ENCODE results near the gene ZNF423. TPM values are rescaled to one million over a fixed set of nuclear protein-coding genes. Genes with fewer than 3 reads are reported as not detected.
A peak's percentile ranks its signal among the peaks of the same experiment; 100 is the strongest.

Gene ZNF423
- total and polyA plus RNA-seq, 2 of the 13 experiments (the other 11 are each of a cell fraction or from before 2014, with no cell fraction given) = 0.07 to 0.31 TPM

DNA sequence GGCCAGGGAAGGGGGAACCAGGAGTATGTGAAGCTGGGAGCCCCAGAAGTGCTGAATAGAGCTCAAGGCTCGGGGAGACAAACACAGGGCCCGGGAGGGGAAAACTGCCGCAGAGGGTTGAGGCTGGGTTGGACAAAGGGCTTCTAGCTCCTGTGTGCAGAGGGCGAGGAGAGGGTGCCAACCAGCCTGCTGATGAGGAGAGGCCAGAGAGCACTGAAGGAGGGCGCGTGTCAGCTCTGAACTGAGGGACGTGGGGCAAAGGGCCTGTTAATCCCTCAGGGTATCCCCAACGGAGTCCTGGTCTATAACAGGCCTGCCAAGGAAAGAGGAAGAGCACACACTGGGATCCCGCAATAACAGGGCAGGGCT is 331.0 kb downstream of the ZNF423 start:
- 34% methylated on average over 8 of the region's 9 CpGs for WGBS (ENCODE audit: low lambda C conversion rate)
- Histone ChIP-seq H3K9ac (ENCODE audit: insufficient read depth, low read depth, low read length) (no peak overlapping the region), H4K20me1 (ENCODE audit: insufficient read depth, low read length) (no peaks in the 10 kb centered on the region), H3K36me3 (replicated peaks in 1 of 2; ENCODE audit: control insufficient read depth in 1 of 2, insufficient read depth in 2 of 2, low read length in 2 of 2) (no peaks in the 10 kb centered on the region), H2AFZ (ENCODE audit: low read length) (no peak overlapping the region), H3K4me1 (ENCODE audit: insufficient read depth, low read length) (no peaks in the 10 kb centered on the region), H3K4me2 (ENCODE audit: low read depth, low read length) (no peak overlapping the region), H3K79me2 (ENCODE audit: insufficient read depth, low read length) (no peaks in the 10 kb centered on the region), H3K27me3 (ENCODE audit: control insufficient read depth in 1 of 2, insufficient read depth in 2 of 2, low read length in 2 of 2) (peaks cover 2 to 15% of the 10 kb centered on the region in 2 experiments; a peak in 4 of 5 replicates), H3K27ac (ENCODE audit: extremely low read length, insufficient read depth, low read length) (no peak overlapping the region), H3K9me3 (ENCODE audit: low read length) (no peaks in the 10 kb centered on the region), H3K4me3 (replicated peaks in 1 of 3; ENCODE audit: insufficient read depth in 1 of 3, low read depth in 2 of 3, low read length in 3 of 3) (no peak overlapping the region)
- POLR2A ChIA-PET = no interaction called here
- CTCF ChIA-PET (ENCODE audit: low intra/inter-chr PET ratio, low total read pairs) = no interaction called here
- FAIRE-seq (no peak), ATAC-seq (no peak; the same call in 2 of the 3 replicates), DNase-seq (ENCODE audit: low spot score) (no peak)
- no TSS peak for BruUV-seq (replicated peaks)
- no peak for TF ChIP-seq SRY (CRISPR knock-in tag; IDR thresholded peaks at IDR 0.05)
- intact Hi-C loops (cut with micrococcal nuclease; ENCODE audit: unreplicated experiment) (no loop called here), in situ Hi-C loops (cut with HindIII; ENCODE audit: extremely low pct_ligation_motif_present, low pct_unique_long_range_greater_than_20kb) (no loop called here)

DNA sequence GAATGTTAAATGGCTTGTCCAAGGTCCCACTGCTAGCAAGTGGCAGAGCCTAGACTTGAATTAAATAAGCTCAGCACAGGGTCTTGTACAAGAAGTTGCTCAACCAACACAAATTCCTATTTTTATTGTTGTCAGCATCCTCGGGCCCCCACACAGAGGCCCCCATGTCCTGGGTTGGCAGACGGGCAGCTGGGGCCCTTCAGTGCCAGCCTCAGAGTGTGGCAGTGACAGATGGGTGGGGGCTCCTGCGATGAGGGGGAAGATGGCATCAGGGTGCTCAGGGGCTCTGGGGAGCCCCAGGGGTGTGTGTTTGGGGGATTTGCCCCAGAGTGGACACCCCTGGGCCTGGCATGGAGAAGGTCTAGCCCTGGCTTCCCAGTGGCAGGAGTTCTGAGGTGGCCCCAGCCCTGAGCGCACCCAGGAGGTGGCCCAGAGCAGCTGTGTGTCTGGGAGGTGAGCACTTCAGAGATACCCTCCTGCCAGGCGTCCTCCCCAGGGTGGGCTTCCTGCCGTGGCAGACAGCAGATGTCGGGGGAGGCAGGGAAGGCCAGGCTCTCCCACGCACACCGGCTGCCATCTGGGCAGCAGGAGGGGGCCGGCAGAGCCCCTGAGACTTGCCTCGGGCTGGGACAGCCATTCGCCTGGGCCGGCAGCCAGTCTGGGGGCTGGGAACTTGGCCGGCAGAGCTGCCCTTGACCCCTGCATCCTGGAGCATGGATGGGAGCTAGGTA is 331.5 kb downstream of the ZNF423 start:
- Histone ChIP-seq H4K20me1 (ENCODE audit: insufficient read depth, low read length) (no peaks in the 10 kb centered on the region), H3K9me3 (ENCODE audit: low read length) (no peaks in the 10 kb centered on the region), H3K27me3 (ENCODE audit: control insufficient read depth in 1 of 2, insufficient read depth in 2 of 2, low read length in 2 of 2) (peaks cover 2 to 10% of the 10 kb centered on the region in 2 experiments; a peak in 4 of 5 replicates), H2AFZ (ENCODE audit: low read length) (no peak overlapping the region), H3K4me3 (replicated peaks in 1 of 3; ENCODE audit: insufficient read depth in 1 of 3, low read depth in 2 of 3, low read length in 3 of 3) (no peak overlapping the region), H3K36me3 (replicated peaks in 1 of 2; ENCODE audit: control insufficient read depth in 1 of 2, insufficient read depth in 2 of 2, low read length in 2 of 2) (no peaks in the 10 kb centered on the region), H3K9ac (ENCODE audit: insufficient read depth, low read depth, low read length) (no peak overlapping the region), H3K79me2 (ENCODE audit: insufficient read depth, low read length) (no peaks in the 10 kb centered on the region), H3K27ac (ENCODE audit: extremely low read length, insufficient read depth, low read length) (no peak overlapping the region), H3K4me2 (ENCODE audit: low read depth, low read length) (no peak overlapping the region), H3K4me1 (ENCODE audit: insufficient read depth, low read length) (no peaks in the 10 kb centered on the region)
- ChIA-PET POLR2A (no interaction called here), CTCF (ENCODE audit: low intra/inter-chr PET ratio, low total read pairs) (no interaction called here)
- in situ Hi-C loops (cut with HindIII; ENCODE audit: extremely low pct_ligation_motif_present, low pct_unique_long_range_greater_than_20kb) (no loop called here), intact Hi-C loops (cut with micrococcal nuclease; ENCODE audit: unreplicated experiment) (no loop called here)
- TF ChIP-seq, protein P1, sequence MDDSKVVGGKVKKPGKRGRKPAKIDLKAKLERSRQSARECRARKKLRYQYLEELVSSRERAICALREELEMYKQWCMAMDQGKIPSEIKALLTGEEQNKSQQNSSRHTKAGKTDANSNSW (CRISPR knock-in tag; IDR thresholded peaks at IDR 0.05; ENCODE audit: borderline replicate concordance) = no peak
- no peak for TF ChIP-seq RBAK (CRISPR knock-in tag; IDR thresholded peaks at IDR 0.05)
- no peak for TF ChIP-seq ZNF839 (CRISPR knock-in tag; IDR thresholded peaks at IDR 0.05; ENCODE audit: borderline replicate concordance)
- TF ChIP-seq RXRA (CRISPR knock-in tag; IDR thresholded peaks at IDR 0.05) = no peak
- no peak for TF ChIP-seq EEA1 (CRISPR knock-in tag; IDR thresholded peaks at IDR 0.05; ENCODE audit: borderline replicate concordance)
- no peak for TF ChIP-seq ASH2L (IDR thresholded peaks at IDR 0.05; ENCODE audit: insufficient read length, low read depth, low read length)
- no peak for TF ChIP-seq ZNF607 (CRISPR knock-in tag; IDR thresholded peaks at IDR 0.05; ENCODE audit: borderline replicate concordance)
- no peak for TF ChIP-seq JUND (CRISPR knock-in tag; IDR thresholded peaks at IDR 0.05)
- no peak for TF ChIP-seq POLR2A (IDR thresholded peaks at IDR 0.05; ENCODE audit: insufficient read depth in 1 of 2, low read depth in 2 of 2, low read length in 2 of 2)
- TF ChIP-seq TSC22D2 (CRISPR knock-in tag; IDR thresholded peaks at IDR 0.05; ENCODE audit: borderline replicate concordance) = no peak
- no peak for TF ChIP-seq NFKBIZ (CRISPR knock-in tag; IDR thresholded peaks at IDR 0.05)
- TF ChIP-seq ZNF207 (IDR thresholded peaks at IDR 0.05; ENCODE audit: borderline replicate concordance) = no peak
- TF ChIP-seq KAT7 (CRISPR knock-in tag; IDR thresholded peaks at IDR 0.05; ENCODE audit: borderline replicate concordance) = no peak
- no peak for TF ChIP-seq ETV6 (CRISPR knock-in tag; conservative IDR thresholded peaks at IDR 0.05)
- no peak for TF ChIP-seq SMARCE1 (IDR thresholded peaks at IDR 0.05; ENCODE audit: borderline replicate concordance)
- WGBS (ENCODE audit: low lambda C conversion rate) = 34% methylated on average over 9 of the region's 14 CpGs
- BruUV-seq (replicated peaks) = no TSS peak
- ATAC-seq (peak; percentile 10; the same call in 2 of the 3 replicates), DNase-seq (ENCODE audit: low spot score) (no peak), FAIRE-seq (no peak)

Data from HepG2 (cell line).